HG03558 (cell line): ENCODE results near the gene SLCO2A1.
"Not testable (repeated sequence)": the region's sequence is repeated elsewhere in the genome, so short reads cannot be mapped to it uniquely, and the experiment has no call there.

Experiments used
- ATAC-seq: cut with Tn5 transposase; IDR thresholded peaks from one replicate; pipeline ENCODE4 v1.9.1; 2021; ENCODE audit warnings: moderate number of reproducible peaks; ENCODE audit not compliant: unreplicated experiment; ENCODE audit errors: extremely low read depth

The SLCO2A1 gene

GRCh38 chr3:134029734-134030378, at the start of gene SLCO2A1:
TSS of gene SLCO2A1 (minus strand) at chr3:134029925. CDS start at chr3:134029802, 123 bp downstream.
- ATAC-seq, result no peak

DNA sequence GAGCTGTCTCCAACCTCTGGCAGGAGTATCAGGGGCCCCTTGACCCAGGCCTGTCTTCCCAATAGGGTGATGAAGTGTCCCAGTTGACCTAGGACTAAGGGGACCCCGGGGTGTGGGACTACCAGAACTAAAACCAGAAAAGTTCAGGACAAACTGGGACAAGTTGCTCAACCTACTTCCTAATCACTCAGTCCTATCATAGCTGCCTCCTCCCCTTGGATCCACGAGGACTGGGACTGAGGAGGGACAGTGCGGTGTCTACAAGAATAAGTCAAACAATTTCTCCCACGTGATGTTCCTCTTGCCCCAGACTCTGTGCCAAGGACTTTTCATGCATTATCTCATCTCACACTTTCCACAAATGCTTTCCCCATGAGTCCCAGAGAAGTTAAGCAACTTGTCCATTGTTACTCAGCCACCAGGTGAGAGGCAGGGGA, 49.4 kb upstream of the SLCO2A1 start:
- ATAC-seq, result no peak

DNA sequence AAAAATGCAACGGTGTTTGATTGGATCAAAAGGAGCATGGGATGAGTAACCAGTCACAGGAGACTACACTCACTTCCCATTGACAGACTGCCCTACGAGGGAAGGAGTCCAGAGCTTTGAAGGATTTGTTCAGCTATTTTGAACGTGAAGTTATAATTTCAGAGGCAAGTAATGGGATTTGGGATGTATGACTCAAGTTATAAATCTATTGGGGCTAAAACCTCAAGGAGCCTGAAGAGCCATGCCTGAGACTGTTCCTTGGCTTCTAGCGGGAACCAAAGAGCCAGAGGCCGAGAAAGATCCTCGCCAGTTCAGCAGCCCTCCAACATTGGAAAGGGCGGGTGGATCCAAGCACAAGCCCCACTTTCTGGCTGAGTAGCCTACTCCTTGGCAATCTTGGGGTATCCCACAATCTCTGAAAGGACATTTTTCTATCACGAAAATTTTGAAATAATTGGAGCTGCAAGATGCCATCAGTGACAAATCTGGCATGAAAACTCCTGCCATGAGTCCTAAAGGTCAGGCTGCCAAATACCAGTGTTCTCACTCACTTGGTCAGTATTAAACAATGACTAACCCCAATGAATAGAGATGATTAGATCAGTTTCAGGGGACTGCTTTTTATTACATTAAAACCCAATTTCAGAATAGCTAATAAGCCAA, 48.6 kb upstream of the SLCO2A1 start:
- ATAC-seq, result no peak

GRCh38 chr3:134077649-134078161, 48.0 kb upstream of the SLCO2A1 start:
- no peak for ATAC-seq

DNA sequence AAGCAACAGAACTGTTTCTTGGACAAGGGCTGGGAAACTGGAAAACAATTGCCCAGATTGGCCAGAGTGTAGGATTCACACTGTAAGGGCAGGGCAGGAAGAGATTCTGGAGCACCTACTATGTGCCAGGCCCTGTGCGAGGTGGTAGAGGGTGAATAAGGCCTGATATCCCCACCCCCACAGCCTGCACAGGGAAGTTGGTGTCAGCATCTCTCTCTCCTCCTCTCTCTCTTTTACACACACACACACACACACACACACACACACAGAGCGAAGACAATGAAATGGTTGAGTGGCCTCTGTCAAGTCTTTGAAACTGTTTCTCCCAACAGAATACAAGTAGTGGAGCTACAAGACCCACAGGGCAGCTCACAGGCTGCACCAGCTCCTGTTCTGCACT, 47.1 kb upstream of the SLCO2A1 start:
- no peak for ATAC-seq

DNA sequence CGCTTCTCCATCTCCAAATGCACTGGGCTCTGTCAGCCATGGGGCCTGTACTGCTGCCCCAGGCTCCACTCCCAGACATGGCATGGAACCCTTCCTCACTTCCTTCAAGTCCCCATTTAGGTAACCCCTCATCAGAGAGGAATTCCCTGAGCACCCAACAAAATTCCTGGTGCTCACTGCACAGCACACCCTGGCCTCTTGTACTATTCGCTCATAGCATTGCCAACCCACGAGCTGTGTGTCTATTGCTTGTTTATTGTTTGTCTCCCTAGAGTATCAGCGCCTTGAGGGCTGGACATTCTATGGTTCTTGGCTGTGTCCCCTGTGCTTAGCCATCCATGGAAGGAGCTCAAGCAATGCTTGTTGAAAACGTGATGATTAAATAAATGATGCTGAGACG, 46.1 kb upstream of the SLCO2A1 start:
- ATAC-seq, result no peak

- ATAC-seq, result no peak
These were observed 45.8 kb upstream of the SLCO2A1 start for GRCh38 chr3:134075568-134075825.

DNA sequence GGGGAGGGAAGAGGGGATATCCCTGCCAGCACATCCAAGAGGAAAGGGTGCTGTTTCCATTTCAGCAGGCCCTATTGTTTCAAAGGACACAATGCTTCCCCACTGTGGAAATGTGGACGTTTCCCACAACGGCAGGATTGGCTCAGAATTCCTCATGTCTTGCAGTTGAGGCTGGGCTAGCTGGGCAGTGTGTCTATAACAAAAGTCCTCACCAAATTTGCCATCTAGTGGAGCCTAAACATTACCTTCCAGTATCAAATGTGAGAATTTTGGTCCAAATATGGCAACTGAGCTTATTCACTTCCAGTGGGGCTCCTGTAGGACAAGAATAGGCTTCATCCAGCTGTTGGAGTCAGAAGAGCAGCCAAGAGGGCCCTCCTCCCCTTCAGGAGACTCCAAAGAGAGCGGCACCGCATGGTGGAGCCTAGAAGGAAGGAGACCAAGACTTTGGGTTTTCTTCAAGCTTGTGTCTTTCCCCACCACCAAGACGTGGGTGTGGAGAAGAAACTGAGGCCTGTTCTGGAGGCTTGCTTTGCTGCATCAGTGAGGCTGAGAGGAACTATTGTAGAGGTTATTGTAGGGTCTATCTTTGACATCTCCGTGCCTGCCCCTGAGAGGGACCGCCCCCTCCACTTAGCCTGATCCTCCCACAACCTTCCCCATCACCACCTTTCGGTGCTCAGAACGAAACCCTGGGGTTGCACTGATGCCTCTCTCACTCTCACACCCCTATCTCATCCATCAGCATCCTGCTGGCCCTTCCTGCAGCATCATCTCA, 45.3 kb upstream of the SLCO2A1 start:
- no peak for ATAC-seq

DNA sequence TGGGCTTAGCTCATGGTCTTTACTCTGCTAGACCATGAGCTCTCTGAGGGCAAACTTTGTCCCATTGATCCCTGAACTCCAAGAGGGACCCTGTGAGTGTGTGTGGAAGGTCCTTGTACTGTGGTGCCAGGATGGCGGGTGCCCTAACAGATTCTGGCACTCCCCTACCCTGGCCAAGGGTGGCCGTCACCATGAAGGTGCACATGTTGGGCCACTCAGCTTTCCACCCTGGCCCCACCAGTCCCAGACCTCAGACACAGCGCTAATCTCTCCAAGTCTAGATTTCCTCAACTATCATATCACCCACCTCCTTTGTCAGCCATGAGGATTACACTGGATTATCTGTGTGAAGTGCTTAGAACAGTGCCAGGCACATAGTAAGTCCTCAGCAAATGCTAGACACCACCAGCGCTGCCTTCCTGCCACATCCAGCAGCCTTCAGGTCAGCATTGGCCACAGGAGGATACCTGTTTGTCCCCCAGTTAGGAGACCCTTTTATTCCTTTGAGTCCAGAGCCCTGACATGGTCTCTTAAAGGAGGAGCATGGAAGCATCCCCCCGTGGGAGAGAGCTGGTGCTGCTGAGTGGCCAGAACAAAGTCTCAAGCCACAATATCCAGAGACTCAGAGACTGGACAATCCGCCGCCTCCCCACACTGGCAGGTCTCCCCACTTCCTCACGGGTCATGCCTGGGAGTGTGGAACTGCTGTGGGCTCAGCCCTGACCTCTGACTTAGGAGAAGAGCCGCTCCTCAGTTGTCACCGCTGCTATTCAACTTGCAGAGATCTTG, 44.5 kb upstream of the SLCO2A1 start:
- ATAC-seq, result no peak

GRCh38 chr3:134073583-134073945, 43.8 kb upstream of the SLCO2A1 start:
- ATAC-seq, result no peak

DNA sequence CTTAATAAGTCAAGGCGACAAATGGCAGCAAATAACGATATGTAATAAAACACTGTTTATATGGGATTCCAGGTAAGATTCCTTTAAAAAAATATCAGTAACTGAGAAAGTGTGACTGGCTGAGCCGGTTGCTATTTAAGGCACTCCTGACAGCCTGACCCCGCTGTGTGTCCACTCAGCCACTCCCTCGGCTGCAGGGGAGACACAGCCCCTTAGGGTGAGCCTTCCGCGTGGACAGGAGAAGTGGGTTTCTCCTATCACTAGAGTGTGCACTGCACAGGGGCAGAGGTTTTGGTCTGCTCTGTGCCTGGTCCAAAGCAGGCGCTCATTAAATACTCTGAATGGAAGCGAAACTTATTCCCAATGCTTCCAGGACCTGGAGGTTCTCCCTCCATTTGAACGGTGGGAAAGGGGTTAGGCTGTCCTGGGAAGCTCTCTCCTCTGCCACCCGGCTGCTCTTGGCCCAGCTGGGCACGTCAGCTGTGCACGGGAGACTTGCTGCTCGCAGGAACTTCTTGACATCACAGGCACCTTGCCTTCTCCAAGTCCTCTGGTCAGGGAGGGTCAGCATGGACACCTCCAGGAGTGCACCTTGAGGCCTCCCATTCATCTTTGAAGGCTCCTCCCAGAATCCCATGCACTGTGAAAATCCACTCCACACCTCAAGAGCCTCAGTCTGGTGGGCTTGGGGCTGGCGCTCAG, 43.3 kb upstream of the SLCO2A1 start:
- no peak for ATAC-seq

DNA sequence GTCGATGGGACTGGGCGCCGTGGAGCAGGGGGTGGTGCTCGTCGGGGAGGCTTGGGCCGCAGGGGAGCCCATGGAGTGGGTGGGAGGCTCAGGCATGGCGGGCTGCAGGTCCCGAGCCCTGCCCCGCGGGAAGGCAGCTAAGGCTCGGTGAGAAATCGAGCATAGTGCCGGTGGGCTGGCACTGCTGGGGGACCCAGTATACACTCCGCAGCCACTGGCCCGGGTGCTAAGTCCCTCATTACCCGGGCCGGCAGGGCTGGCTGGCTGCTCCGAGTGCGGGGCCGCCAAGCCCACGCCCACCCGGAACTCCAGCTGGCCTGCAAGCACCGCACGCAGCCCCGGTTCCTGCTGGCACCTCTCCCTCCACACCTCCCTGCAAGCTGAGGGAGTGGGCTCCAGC, 40.6 kb upstream of the SLCO2A1 start:
- not testable (repeated sequence) for ATAC-seq

DNA sequence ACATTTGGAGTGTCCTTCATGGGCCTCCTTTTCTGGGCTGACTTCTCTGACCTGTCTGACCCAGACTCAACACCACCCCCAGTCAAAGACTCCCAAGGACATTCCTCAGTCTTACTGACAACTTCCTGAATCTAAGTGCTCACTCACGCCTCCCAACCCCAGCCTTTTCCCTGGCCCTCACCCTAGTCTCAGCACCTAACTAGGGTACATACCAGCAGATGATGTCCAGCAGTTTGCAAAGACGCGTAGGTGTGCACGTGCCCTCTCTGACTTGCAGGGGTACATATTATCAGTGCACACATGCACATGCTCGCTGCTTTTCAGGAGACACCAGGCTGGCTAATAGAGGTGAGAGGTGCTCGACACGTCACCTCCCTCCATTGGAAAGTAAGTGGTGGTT, 38.7 kb upstream of the SLCO2A1 start:
- ATAC-seq, result no peak

DNA sequence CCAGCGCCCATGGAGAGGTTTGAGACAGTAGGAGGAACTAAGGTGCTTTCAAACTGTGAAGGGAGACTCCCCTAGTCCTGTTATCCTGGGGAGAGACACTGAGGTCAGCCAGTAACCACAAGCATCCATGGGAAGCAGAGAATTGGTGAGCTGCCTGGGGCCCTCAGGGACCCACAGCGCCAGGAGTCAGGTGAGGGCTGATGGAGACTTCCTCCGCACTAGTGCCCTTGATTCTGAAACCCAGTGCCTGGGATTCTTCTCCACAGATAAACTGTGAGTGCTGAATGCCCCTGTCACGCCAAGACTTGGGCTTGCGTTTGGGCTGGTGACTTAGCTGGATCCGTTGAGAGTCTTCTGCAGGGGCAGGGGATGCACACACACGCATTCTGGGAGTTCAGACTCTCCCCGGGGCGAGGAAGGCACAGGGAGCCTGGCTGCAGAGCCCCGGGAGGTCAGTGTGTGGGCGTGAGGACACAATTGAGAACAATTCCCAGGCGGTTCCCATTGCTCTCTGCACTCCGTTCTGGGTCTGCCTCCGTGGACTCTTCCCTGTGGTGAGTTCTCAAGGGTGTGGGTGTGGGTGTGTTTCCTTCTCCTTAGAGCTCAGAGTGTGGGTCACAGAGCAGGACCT, 37.9 kb upstream of the SLCO2A1 start:
- no peak for ATAC-seq

DNA sequence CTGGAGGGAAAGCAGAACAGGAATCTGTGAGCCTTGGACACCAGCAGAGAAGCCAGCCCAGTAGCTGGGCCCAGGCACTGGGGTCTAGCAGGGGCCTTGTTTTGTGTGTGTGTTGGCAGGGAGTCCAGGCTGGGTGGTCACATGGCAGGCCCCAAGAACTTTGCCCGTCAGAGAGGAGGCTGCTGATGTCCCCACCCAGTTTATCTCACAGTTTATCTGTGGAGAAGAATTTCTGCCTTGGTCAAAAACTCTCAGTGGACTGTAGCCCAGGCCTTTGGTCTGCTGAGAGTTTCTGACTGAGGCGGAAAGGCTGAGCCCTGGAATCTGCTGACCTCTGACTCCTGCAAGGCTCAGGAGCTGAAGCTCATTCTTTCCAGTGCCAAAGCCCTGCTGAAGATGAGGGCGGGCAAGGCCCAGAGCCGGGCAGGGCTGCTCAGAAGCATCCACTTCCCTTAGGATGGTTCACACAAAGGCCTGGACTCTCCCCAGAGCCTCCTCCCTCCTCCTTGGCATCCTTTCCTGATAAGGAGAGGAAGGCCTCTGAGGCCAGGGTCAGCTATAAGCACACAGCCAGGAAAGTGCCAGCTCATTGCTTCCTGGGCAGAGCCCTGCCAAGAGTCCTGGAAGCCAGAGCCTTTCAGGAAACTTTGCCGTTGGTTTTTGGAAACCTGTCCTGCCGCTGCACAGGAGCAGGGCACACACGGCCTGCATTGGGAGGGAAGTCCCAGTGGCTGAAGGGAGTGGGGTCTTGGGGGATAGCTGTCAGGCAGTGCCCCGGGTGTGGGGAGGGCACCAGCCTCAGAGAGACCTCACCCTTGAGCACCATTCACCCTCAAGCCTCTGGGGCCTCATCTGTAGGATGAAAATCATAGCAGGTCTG, 37.2 kb upstream of the SLCO2A1 start:
- no peak for ATAC-seq

GRCh38 chr3:134066158-134066541, 36.4 kb upstream of the SLCO2A1 start:
- ATAC-seq, result no peak

- ATAC-seq, result no peak
These were observed 35.8 kb upstream of the SLCO2A1 start for GRCh38 chr3:134065252-134066157.

- ATAC-seq, result no peak
These were observed 34.4 kb upstream of the SLCO2A1 start for GRCh38 chr3:134064081-134064480.
